A673 (cell line): Measurements from ENCODE around the gene IL37.

Source experiments
- EZH2 ChIP-seq: fragments of 200-600 bp; sonication (generic); IDR thresholded peaks from 2 replicates; pipeline ENCODE4 v1.6.1; 2017; ENCODE audit warnings: borderline replicate concordance, low read depth, mild to moderate bottlenecking, mixed read lengths, antibody characterized with exemption, low read length; ENCODE audit not compliant: poor library complexity, severe bottlenecking
- TF ChIP-seq, protein P1 (sequence below): fragments of 300-800, 200-600 bp; sonication (generic); conservative IDR thresholded peaks from 2 replicates; pipeline ENCODE4 v1.5.1; 2017; ENCODE audit warnings: low read depth, mild to moderate bottlenecking, antibody characterized with exemption, low read length, moderate library complexity, mixed read lengths

DNA sequence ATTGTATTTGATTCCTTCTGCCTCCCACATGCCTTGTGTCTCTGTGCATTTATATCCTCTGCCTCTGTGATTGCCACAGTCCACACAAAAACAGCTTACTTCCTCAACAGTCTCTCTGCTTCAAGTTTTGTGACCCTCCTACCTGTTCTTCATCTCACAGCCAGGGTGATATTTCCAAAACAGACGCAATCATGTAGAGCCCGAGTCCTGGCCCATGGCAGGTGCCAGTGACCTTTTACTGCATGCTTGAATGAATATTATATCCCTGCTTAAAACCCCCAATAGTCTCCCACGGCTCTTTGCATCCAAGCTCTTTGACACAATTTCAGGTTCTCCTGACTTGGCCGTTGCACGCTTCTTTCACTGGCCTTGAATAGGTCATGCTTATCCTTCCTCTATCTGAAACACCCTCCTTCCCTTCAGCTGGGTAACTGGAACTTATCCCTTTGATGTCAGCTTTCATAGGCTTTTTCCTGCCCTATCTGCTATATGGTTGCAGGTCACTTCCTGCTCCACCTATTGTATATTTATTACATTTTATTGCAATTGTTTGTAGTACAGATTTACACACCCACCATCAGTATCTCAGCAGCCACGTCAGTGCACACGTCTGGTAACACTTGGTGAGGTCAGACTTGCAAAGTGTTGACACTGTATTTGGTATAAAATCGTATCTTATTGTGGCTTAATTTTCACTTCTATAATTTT, 44.7 kb upstream of the IL37 start:
- TF ChIP-seq, protein P1, sequence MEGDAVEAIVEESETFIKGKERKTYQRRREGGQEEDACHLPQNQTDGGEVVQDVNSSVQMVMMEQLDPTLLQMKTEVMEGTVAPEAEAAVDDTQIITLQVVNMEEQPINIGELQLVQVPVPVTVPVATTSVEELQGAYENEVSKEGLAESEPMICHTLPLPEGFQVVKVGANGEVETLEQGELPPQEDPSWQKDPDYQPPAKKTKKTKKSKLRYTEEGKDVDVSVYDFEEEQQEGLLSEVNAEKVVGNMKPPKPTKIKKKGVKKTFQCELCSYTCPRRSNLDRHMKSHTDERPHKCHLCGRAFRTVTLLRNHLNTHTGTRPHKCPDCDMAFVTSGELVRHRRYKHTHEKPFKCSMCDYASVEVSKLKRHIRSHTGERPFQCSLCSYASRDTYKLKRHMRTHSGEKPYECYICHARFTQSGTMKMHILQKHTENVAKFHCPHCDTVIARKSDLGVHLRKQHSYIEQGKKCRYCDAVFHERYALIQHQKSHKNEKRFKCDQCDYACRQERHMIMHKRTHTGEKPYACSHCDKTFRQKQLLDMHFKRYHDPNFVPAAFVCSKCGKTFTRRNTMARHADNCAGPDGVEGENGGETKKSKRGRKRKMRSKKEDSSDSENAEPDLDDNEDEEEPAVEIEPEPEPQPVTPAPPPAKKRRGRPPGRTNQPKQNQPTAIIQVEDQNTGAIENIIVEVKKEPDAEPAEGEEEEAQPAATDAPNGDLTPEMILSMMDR, result no peak
- TF ChIP-seq EZH2, result no peak
